LNCaP clone FGC (cell line): ENCODE results near the gene ATE1.
"Not testable (repeated sequence)": the region's sequence is repeated elsewhere in the genome, so short reads cannot be mapped to it uniquely, and the experiment has no call there.

Experiments used
- DNase-seq: peaks from one replicate; pipeline ENCODE4 v3.0.0-alpha.2; 2011; ENCODE audit warnings: low read depth
- H3K4me3 ChIP-seq: 2 replicates; pipeline ENCODE4 v1.5.1; 2011; ENCODE audit warnings: mild to moderate bottlenecking, low read depth, low read length, control low read depth
- CTCF ChIP-seq: IDR thresholded peaks from 2 replicates; pipeline ENCODE4 v1.5.1; 2012; ENCODE audit warnings: mild to moderate bottlenecking; ENCODE audit not compliant: control insufficient read depth, insufficient read depth; ENCODE audit errors: extremely low read depth

Gene ATE1

GRCh38 chr10:121833387-121833786 lies 94.4 kb downstream of the ATE1 start:
- H3K4me3 ChIP-seq, result no peak overlapping the region
- DNase-seq, result no peak
- TF ChIP-seq CTCF, result no peak

GRCh38 chr10:121832647-121833046 lies 95.2 kb downstream of the ATE1 start:
- no peak overlapping the region for H3K4me3 ChIP-seq
- no peak for DNase-seq
- TF ChIP-seq CTCF, result no peak

GRCh38 chr10:121831777-121832176 lies 96.1 kb downstream of the ATE1 start:
- no peak overlapping the region for H3K4me3 ChIP-seq
- no peak for TF ChIP-seq CTCF
- no peak for DNase-seq

DNA sequence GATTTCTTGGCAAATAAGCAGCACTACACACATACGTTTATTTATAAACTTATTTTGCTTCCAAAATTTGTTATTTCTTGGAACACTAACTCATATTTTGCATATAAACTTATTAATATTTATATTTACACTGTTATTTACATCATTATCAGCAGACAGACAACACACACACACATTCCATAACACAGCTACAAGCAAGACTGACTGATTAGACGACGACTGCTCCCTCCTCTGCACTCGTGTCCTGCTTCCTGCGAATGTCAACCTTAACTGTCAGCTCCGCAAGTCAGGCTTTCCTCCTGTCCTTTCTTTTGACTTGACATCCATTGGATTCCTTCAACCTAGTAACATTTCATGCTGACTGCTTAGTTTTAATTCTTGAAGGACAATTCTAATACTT lies 96.6 kb downstream of the ATE1 start:
- no peak overlapping the region for H3K4me3 ChIP-seq
- TF ChIP-seq CTCF, result no peak

GRCh38 chr10:121830101-121830500 lies 97.7 kb downstream of the ATE1 start:
- no peak for TF ChIP-seq CTCF
- DNase-seq, result no peak
- H3K4me3 ChIP-seq, result no peak overlapping the region

More for the DNA sequence above, 96.6 kb downstream of the ATE1 start:
- no peak for DNase-seq

DNA sequence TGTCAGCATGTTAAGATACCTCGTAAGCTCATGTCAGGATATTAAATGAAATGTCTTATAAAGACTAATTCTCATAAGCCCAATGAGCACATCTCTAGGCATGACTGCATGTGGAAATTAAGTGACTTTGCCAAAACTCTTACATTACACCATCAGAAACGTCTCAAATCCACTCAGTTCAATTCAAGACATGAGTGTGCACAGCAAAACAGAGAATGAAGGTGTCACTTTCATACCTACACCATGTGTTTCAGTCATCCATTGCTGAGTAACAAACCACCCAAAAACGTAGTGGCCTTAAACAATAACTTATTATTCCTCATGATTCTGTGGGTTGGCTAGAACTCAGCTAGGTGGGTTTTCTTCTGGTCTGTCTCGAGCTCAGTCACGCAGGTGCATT lies 99.8 kb downstream of the ATE1 start:
- TF ChIP-seq CTCF, result no peak
- no peak overlapping the region for H3K4me3 ChIP-seq
- no peak for DNase-seq

GRCh38 chr10:121826773-121827172 lies 101.1 kb downstream of the ATE1 start:
- H3K4me3 ChIP-seq, DNase-seq: not testable (repeated sequence)

DNA sequence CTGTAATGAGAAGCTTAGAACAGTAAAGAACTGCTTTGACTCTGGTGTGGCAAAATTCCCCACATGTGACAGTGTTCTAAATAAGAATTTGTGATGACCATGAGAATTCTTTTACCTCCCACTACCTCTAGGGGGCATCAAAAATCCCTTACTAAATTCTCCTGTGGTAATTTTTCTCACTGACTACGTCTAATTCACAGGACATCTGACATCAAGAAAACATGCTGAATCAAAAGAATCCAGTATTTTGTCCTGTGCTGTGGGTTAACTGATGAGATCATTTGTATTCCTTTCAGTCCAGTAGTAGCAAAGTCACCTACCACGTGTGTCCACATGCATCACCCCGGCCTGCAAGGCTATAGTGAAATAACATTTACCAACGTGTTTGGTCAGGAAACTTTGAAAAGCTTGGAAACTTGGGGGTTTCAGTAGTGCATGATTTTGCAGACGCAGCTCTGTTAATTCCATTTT lies 103.8 kb downstream of the ATE1 start:
- TF ChIP-seq CTCF, result peak; percentile 55
- no peak for DNase-seq

More for the DNA sequence above, 103.8 kb downstream of the ATE1 start:
- no peak overlapping the region for H3K4me3 ChIP-seq
